HuH-7 (cell line): ENCODE measurements around the gene RPL4.

Experiments used
- DNase-seq: peaks from one replicate; pipeline ENCODE4 v3.0.0; 2011; ENCODE audit warnings: low spot score

Gene RPL4

DNA sequence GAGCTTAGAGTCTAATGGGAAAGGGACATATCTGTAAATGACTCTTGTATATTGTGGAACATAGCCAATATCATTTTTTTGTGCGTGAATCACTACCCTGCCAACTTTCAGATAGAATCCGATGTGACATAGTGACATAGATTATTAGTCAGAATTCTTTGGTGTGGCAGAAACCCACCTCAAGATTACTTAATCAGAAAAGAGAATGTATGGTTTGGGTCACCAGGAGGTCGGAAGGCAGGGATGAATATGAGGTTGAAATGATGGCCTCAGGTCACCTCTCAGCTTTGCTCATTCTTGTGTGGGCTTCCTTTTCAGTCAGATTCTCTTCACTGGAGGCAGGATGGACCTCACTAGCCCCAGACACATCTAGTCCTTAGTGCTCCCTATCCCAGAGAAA lies 48.4 kb downstream of the RPL4 start:
- DNase-seq = no peak

DNA sequence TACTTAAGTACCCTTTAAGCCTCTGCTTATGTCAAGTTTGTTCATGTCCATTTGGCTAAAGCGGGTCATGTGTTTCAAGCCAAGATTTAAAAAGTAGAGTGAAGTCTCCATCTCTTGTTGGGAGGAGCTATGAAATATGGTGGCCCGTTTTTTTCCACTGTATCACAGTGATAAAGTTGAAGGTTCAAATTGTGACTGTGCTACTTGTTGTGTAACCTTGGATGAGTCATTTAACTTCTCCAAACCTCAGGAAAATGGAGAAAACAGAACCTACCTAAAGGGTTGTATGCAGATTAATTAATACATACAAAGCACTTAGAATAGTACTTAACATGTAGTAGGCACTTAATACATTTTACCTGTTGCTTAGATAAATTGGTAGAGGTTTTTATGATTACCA lies 50.5 kb downstream of the RPL4 start:
- DNase-seq = no peak

DNA sequence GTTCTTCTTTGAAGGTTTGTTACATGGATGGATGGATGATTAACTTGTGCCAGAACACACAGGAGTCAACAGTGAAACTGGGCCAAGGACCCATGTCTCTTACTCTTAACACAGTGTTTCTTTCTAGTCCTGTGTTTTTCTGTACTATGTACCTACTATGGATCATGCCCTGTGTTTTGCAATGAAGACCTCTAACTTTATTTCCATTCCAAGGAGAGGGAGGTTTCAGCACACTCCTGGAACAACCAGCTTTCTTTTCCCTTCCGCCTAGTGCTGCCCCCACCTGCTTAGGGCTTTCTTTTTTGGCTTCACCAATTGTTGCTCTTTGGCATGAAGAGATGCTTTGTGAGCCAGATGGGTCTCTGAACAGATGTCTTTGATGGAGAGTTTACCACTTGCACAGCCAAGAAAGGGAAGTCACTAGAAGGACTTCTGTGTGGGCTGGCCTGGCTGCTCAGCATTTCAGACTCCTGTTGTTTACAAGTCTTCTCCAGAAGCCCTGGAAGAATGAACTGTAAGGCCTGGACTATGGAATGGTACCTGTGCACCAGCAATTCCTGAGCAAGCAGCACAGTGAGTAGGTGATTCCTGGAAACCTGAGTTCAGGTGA lies 51.6 kb downstream of the RPL4 start:
- no peak for DNase-seq

DNA sequence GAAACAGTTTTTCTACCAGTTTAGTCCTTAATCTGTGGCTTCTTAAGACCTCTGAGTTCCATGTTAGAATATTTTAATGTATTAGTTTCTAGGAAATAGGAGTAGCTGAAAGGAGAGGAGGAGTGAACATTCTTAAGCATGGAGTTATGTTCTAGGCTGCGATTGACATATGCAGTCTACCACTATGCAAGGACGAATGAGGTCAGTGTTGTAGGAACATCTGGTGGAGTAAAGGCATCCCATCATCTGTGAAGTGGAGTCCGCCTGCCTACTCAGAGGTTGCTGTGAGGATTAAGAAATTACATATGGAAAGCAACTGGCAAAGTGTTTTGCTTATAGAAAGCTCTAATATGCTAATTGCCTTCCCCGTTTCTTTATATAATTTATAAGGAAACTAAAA lies 52.2 kb downstream of the RPL4 start:
- DNase-seq = no peak
